Activated B cell treated with CpG ODN at 0.5 μM for 24 hours (primary cell): Measurements from ENCODE around the gene CLCN7. TPM values are rescaled to one million over a fixed set of nuclear protein-coding genes. Genes with fewer than 3 reads are reported as not detected.

Experiments
- ATAC-seq: fragments of 200-7000 bp; cut with Tn5 transposase; one replicate; pipeline ENCODE4 v1.10.0; 2021; ENCODE audit warnings: low read depth, mild to moderate bottlenecking, moderate library complexity
- CTCF ChIA-PET: fragments of 350-600 bp; sonication (Branson Sonifier 250); formaldehyde crosslinking; loops from one replicate; lab custom pipeline; 2021; ENCODE audit warnings: antibody characterized with exemption; lab: Charles Lee
- POLR2A ChIA-PET: fragments of 350-600 bp; sonication (Branson Sonifier 250); formaldehyde crosslinking; loops from one replicate; lab custom pipeline; 2021; ENCODE audit warnings: antibody characterized with exemption; lab: Charles Lee
- DNase-seq: peaks from one replicate; pipeline ENCODE4 v3.0.0; 2022
- H3K27ac Mint-ChIP-seq: one replicate; pipeline ENCODE4 v1.8.0; 2020; ENCODE audit warnings: mixed read lengths
- H3K27me3 Mint-ChIP-seq: one replicate; pipeline ENCODE4 v1.8.0; 2021; ENCODE audit warnings: mixed read lengths
- H3K36me3 Mint-ChIP-seq: one replicate; pipeline ENCODE4 v1.8.0; 2021; ENCODE audit warnings: low read depth, mixed read lengths
- H3K4me1 Mint-ChIP-seq: one replicate; pipeline ENCODE4 v1.8.0; 2021; ENCODE audit warnings: mixed read lengths
- H3K4me3 Mint-ChIP-seq: one replicate; pipeline ENCODE4 v1.8.0; 2020; ENCODE audit warnings: mild to moderate bottlenecking, mixed read lengths
- H3K9me3 Mint-ChIP-seq: one replicate; pipeline ENCODE4 v1.8.0; 2020; ENCODE audit warnings: mixed read lengths
- CTCF ChIP-seq: fragments of 200-600 bp; IDR thresholded peaks from one replicate; pipeline ENCODE4 v1.8.0; 2022; ENCODE audit warnings: antibody characterized with exemption, mild to moderate bottlenecking
- intact Hi-C: fragments of 100-400 bp; cut with micrococcal nuclease; formaldehyde crosslinking; loops from one replicate; pipeline ENCODE4 v1.15.1; 2024
- total RNA-seq: library from RNA; stranded (reverse); gene quantifications from 2 replicates; pipeline ENCODE4 v1.2.3, GENCODE V29; 2022

CLCN7 gene
- total RNA-seq, 1 donor from 2014 or later, result 144 TPM

GRCh38 chr16:1489077-1489476 lies 14.2 kb upstream of the CLCN7 start:
- H3K4me3 Mint-ChIP-seq, result no peak overlapping the region
- DNase-seq (no peak), ATAC-seq (no peak)
- TF ChIP-seq CTCF, result no peak
- no peak overlapping the region for H3K27ac Mint-ChIP-seq
- peaks cover 4% of the 10 kb centered on the region for H3K36me3 Mint-ChIP-seq
- ChIA-PET CTCF (no interaction called here), POLR2A (interaction anchor here (0.7 kb wide), 1 partner anchor 13 kb away, joined by 8 read pairs; no protein-coding TSS in a partner anchor)
- H3K27me3 Mint-ChIP-seq, result no peaks in the 10 kb centered on the region
- intact Hi-C loops, result no loop called here
- H3K4me1 Mint-ChIP-seq, result peaks cover 12% of the 10 kb centered on the region
- H3K9me3 Mint-ChIP-seq, result no peaks in the 10 kb centered on the region

DNA sequence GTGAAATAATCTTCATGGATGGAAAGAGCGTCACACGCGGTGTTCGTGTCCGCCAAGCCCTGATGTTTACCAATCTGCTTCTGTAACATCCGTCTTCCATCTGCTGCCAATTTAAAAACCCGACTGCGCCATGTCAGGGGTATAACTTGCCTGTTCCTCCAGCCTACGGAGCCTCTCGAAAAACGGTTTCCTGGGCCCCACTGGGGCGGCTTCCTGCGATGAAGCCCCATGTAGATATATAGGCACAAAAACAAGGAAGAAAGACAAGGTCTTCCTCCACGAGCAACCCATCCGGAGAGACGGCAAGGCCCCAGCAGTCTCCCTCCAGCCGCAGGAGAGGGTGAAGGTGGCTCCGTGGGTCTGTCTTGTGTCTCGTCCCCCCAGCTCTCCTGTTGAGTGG lies 13.8 kb upstream of the CLCN7 start, which contains the start of gene PTX4:
Gene PTX4 (minus strand): TSS at position 326 of the 400 bp plus-strand sequence. CDS start 35 bp downstream, at position 291.
- ChIA-PET CTCF (no interaction called here), POLR2A (interaction anchor here (0.7 kb wide), 1 partner anchor 12 kb away, joined by 8 read pairs; no protein-coding TSS in a partner anchor)
- Mint-ChIP-seq H3K36me3 (peaks cover 2% of the 10 kb centered on the region), H3K27ac (no peak within 1 kb of the TSS), H3K4me1 (peaks cover 12% of the 10 kb centered on the region), H3K27me3 (no peaks in the 10 kb centered on the region), H3K4me3 (no peak within 1 kb of the TSS), H3K9me3 (no peaks in the 10 kb centered on the region)
- DNase-seq (no peak), ATAC-seq (no peak)
- no peak for TF ChIP-seq CTCF
- intact Hi-C loops, result no loop called here

- no peak for TF ChIP-seq CTCF
- no peak overlapping the region for H3K27ac Mint-ChIP-seq
- DNase-seq (no peak), ATAC-seq (no peak)
- H3K36me3 Mint-ChIP-seq, result peaks cover 2% of the 10 kb centered on the region
- H3K27me3 Mint-ChIP-seq, result no peaks in the 10 kb centered on the region
- POLR2A ChIA-PET, result no interaction called here
- H3K4me3 Mint-ChIP-seq, result no peak overlapping the region
- CTCF ChIA-PET, result no interaction called here
- H3K4me1 Mint-ChIP-seq, result peaks cover 12% of the 10 kb centered on the region
- intact Hi-C loops, result no loop called here
- H3K9me3 Mint-ChIP-seq, result no peaks in the 10 kb centered on the region
Observed at GRCh38 chr16:1488054-1488601, 13.3 kb upstream of the CLCN7 start.

DNA sequence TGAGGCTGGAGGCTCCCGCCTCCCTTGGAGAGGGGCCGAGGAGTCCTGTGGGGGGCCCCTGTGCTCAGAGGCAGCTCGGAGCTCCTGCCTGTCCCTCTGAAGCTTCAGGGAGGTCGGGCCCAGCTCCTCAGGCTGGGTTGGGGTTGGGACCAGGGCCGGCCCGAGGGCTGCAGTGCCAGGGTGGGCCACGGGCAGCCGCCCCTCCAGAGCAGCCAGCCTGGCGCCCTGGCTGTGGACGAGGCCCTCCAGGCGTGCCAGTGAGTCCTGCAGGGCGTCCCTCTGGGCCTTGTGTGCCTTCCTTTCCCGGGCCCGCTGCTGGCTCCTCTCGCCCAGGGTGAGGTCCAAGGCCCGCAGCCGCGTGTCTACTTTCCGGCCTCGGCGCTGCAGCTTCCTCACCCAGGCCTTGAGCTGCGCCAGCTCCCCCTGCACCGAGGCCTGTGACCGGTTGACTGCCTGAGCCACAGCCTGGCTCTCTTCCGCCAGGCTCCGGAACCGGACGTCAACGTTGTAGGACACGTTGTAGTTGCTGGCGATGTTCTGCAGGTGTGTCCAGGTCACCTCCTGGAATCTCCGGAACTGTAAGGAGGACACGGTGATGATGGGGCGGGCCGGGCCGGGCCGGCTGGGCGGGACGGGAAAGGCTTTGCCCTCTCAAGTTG lies 12.7 kb upstream of the CLCN7 start:
- Mint-ChIP-seq H3K27ac (no peak overlapping the region), H3K4me3 (no peak overlapping the region), H3K4me1 (peaks cover 10% of the 10 kb centered on the region), H3K9me3 (no peaks in the 10 kb centered on the region), H3K27me3 (no peaks in the 10 kb centered on the region), H3K36me3 (no peaks in the 10 kb centered on the region)
- ChIA-PET POLR2A (interaction anchor here (0.6 kb wide), 1 partner anchor 15 kb away, joined by 3 read pairs; no protein-coding TSS in a partner anchor), CTCF (no interaction called here)
- ATAC-seq, result no peak
- intact Hi-C loops, result no loop called here
- no peak for DNase-seq
- TF ChIP-seq CTCF, result no peak

- peaks cover 14% of the 10 kb centered on the region for H3K4me1 Mint-ChIP-seq
- no peak for TF ChIP-seq CTCF
- no peak overlapping the region for H3K4me3 Mint-ChIP-seq
- H3K9me3 Mint-ChIP-seq, result no peaks in the 10 kb centered on the region
- ChIA-PET POLR2A (interaction anchor here (0.6 to 0.9 kb wide), 2 partner anchors 14 to 125 kb away, joined by 3 to 6 read pairs; partner anchors contain the start of gene IFT140), CTCF (no interaction called here)
- no peaks in the 10 kb centered on the region for H3K27me3 Mint-ChIP-seq
- DNase-seq (no peak), ATAC-seq (no peak)
- intact Hi-C loops, result no loop called here
- H3K27ac Mint-ChIP-seq, result no peak overlapping the region
- H3K36me3 Mint-ChIP-seq, result no peaks in the 10 kb centered on the region
Observed at GRCh38 chr16:1486551-1487390, 11.9 kb upstream of the CLCN7 start.
